Pulmonary artery endothelial cell (primary cell): ENCODE results near the gene PDE4D. TPM values are rescaled to one million over a fixed set of nuclear protein-coding genes. Genes with fewer than 3 reads are reported as not detected.

Experiments
- DNase-seq: peaks from one replicate; pipeline ENCODE4 v3.0.0-alpha.2; 2011; ENCODE audit warnings: low read depth, low spot score
- total RNA-seq: library from RNA; depleted of rRNA; stranded (reverse); fragments of >200 nt; gene quantifications from 2 replicates; pipeline ENCODE4 v1.2.3, GENCODE V29; 2014

Gene PDE4D
- total RNA-seq, 1 donor from 2014 or later: 22.4 TPM

DNA sequence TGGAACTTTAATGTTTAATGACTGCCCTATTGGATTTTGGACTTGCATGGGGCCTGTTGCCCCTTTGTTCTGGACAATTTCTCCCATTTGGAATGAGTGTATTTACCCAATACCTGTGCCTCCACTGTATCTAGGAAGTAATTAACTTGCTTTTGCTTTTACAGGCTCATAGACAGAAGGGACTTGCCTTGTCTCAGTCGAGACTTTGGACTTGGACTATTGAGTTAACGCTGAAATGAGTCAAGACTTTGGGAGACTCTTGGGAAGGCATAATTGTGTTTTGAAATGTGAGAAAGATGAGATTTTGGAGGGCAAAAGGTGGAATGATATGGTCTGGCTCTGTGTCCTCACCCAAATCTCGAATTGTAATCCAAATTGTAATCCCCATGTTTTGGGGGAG, 368.2 kb downstream of the PDE4D start:
- no peak for DNase-seq

DNA sequence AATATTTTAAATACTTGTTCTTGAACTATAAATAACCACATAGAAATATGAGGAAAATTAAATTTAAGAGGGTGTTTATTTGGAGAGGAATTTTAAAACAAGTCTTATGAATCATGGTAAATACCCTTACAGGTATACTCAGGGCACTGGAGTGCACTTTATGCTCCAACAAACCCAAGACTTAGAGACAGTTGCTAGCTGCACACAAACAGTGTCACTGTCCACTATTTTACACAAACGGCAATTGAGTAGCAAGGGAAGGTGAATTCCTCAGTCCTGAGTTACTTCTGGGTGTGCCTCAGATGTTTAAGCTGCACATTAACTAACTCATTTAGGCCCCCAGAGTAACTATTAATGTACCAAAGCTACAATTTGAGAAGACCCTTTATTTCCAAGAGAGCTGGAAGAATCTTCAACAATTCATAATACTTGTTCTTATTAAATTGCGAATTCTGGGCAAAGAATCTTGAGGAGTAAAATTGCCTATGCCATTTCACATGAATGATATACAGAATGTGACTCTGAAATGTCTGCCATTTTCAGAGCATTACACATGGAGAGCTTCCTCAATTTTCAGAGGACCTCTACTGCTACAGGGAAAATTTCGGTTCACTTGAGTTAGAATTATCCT, 371.2 kb downstream of the PDE4D start:
- DNase-seq: no peak

DNA sequence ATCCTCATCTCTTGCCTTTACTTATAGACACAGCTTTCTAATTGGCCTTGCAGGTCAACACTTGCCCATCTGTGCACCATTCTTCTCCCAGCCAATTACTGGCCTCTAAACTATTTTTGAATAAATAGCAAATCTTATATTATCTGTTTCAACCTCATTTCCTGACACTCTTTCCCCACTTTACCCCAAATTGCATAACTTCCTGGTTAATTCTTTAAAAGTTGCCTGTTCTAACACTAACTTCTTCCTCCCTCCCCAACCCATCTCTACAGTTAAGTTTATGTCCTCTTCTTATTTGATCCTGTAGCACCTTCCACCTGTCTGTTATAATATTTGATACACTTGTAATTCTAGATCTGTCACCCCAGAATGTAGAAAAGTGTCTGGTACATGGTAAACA, 372.1 kb downstream of the PDE4D start:
- DNase-seq: no peak

DNA sequence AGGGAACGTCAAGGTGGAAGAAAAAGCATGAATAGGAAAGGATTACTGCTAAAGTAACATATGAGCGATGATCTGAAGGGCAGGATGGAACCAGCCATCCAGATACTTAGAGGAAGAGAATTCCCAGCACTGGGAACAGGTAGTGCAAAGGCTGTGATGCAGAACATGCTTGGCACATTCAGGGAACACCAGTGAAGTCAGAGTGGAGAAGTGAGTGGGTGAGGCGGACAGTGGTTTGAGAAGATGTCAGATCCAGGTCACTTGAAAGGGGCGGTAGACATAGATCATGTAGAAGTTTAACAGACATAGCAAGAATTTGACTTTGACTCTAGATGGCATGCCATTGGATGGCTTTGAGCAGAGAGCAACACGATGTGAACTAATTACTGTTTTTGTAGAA, 374.2 kb downstream of the PDE4D start:
- no peak for DNase-seq

DNA sequence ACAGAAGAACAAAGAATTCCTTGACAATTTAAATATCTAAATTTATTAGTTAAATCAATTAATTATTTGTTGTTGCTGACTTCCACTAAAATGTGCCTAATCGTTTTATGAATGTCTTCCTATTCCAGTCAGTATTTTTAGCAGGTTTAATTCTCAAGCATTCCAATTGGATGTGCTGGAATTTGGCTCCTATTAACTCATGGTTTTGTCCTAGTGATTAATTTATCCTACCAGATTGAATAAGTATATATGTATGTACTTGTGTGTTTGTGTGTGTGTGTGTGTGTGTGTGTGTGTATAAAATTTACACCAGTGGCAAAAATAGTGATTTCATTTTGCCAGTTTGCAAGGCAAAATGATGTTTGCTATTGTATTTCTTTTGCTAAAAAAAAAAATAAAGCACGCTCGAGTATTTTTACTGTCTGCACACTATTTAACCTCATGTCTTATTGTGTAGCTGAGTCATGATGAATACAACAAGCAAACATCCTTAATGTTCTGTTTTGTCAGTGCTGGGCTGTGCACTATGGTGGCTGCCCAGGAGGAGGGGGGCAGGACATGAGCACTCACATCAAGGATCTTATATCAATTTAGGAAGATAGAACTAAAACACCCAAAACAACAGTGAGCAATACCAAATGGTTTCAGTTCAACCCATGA, 375.5 kb downstream of the PDE4D start:
- no peak for DNase-seq

DNA sequence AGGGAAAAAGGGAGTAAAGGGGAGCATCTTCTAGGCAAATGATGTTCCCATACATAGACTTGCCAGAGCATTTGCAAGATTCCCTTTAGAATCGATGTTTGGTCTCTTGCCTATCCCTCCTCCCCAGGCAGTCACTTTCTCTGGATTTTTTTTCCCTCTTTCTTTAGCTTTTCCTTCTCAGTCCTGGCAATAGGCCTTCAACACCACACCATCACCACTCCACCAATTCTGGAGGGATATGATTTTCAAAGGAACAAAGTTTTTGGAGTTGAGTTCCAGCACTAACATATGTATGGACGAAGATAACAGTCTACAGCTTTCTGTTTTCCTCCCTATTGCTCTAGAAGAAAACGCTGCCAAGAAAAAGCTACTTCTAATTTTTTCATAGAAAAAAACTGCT, 377.4 kb downstream of the PDE4D start:
- no peak for DNase-seq

DNA sequence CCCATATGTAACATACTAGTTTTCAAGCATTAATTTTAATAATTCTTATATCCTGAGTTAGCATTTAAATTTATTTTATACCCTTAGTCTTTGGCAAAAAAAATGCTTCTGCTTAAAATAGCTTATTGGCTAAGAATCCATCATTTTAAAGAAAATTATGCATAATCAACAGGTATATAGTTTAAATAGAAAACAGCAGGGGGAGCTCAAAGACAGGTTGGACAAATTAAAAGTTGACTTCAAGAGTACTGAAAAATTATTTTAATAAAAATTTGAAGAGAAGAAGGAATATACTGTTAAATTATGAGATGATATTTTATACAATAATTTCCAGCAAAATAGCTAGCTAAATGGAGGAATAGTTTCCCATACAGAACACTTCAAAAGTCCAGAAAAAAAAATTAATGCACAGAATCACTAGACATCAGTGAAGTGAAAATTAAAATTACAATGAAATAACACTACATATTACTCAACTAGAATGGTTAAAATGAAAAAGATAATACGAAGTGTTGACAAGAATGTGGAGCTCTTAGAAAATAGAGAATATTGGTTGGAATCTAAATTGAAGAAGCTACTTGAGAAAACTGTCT, 387.1 kb downstream of the PDE4D start:
- no peak for DNase-seq

DNA sequence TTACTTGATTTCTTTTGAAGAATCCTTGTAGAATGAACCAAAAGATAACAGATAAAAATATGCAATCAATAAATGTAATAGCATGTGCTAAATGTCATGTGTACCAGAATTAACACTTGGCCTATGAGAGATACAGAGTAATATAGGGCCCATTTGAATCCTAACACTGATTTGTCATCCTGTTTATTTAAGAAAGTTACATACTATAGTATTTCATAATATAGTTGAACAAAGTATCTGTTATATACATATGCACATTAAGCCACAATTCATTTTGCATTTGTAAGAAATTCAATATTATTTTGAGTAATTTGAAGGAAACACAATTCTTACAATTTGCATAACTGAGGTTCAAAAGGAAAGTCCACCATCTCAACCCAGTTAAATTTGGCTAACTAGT, 389.5 kb downstream of the PDE4D start:
- DNase-seq: no peak

DNA sequence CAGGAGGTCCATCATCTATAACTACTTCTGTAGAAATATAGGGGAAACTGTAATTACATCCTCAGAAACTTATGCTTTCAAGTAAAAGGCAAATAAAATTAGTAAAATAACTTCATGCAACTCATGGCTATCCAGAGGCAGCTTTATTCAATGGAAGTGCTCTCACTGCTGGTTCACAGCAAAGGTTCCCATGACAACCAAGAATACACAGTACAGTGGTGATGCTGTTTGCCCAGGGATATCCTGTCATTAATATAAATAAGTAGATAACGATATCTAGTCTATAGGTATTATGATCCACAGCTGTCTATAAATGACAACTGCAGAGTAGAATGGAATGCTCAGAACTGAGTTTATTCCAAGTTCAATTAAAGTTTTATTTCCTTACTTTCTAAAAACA, 390.3 kb downstream of the PDE4D start:
- DNase-seq: no peak

DNA sequence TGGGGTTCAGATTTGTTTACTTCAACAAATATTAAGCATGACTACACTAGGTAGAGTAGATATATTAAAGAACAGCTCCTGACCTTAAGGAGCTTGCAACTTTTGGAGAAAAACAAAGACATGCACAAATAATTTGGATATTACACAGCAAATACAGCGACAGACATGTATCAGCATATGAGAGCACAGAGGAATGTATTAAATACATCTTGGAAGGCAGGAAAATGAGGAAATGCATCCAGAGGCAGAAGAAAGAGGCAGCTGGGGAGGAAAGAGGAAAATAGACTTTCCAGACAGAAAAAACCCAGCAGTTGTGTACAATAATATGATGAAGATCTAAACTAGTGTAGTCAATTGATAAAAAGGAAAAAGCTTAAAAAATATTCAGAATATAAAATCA, 392.2 kb downstream of the PDE4D start:
- no peak for DNase-seq

DNA sequence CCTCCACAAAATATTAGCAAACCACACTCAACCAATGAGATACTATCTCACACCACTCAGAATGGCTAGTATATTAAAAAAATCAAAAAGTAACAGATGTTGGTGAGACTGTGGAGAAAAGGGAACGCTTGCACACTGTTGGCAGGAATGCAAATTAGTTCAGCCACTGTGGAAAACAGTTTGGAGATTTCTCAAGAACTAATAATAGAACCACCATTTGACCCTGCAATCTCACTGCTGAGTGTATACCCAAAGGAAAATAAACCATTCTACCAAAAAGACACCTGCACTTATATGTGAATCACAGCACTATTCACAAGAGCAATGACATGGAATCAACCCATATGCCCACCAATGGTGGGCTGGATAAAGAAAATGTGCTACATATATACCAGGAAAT, 393.5 kb downstream of the PDE4D start:
- no peak for DNase-seq

DNA sequence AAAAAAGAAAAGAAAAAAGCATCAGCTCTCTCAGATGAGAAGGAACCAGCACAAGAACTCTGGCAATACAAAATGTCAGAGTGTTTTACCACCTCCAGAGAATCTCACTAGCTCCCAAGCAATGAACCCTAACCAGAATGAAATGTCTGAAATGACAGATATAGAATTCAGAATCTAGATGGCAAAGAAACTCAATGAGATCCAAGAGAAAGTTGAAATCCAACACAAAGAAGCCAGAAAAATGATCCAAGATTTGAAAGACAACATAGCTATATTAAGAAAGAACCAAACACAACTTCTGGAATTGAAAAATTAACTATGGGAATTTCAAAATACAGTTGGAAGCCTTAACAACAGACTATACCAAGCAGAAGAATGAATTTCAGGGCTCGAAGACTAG, 396.3 kb downstream of the PDE4D start:
- no peak for DNase-seq

DNA sequence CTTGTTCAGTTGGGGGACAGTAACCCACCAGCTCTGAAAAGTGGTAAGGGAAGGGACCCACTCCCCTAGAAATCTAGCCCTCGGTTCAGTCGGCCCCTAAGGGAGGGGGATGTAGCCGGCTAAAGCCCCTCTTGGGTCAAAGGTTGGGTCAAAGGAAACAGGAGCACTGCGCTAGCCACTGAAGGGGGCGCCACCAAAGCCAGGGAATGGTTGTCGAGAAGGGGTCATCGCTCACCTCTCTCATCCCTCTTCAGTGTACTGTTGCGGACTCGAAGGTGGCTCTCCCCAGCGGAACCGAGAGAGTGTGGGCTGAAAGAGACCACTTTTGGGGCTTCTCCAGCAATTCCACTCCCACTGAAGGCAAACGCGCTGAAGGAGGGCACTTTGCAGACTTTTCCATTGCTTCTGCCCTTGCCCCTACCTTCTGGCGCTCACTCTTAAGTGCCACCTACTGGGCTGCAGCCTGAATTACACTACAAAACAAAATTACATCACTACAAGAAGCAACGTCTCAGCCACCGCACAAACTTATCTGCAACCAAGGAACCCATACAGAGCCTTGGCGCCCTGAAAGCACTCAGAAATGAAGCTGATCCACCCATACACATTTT, 396.9 kb downstream of the PDE4D start:
- DNase-seq: no peak

DNA sequence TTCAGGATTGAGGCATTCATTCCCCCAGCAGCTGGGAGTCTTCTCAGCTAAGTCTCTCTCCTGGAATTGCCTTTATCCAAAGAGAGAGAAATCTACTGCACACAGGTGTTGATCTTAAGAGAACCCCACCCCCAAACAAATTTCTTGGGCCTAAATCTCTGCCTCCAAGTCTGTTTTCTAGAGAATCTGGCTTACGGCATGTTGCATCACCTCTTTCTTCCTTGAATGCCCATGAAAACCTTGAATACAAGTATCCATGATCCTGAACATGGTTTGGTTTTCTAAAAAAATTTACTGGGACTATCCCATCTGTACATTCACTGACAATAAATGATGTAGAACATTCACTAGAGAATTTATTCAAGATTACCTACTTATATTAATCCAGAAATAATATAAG, 401.6 kb downstream of the PDE4D start:
- no peak for DNase-seq

DNA sequence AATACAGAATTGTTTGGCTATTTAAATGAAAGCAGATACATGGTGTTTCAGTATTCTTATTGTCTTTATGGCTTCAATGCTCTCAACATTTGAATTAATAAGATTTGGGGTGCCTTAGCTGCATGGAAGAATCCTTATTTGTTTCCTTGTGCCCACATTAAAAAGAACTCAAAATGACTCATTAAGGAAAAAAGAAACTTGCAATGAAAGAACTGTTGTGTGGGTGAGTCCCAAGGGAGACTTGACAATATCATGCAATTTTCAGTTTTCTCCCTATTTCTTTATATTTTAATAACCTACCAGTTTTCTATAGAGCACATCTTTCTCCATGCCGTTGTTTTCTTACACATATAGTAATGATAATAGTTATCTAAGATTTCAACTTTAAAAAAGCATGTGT, 404.0 kb downstream of the PDE4D start:
- no peak for DNase-seq

DNA sequence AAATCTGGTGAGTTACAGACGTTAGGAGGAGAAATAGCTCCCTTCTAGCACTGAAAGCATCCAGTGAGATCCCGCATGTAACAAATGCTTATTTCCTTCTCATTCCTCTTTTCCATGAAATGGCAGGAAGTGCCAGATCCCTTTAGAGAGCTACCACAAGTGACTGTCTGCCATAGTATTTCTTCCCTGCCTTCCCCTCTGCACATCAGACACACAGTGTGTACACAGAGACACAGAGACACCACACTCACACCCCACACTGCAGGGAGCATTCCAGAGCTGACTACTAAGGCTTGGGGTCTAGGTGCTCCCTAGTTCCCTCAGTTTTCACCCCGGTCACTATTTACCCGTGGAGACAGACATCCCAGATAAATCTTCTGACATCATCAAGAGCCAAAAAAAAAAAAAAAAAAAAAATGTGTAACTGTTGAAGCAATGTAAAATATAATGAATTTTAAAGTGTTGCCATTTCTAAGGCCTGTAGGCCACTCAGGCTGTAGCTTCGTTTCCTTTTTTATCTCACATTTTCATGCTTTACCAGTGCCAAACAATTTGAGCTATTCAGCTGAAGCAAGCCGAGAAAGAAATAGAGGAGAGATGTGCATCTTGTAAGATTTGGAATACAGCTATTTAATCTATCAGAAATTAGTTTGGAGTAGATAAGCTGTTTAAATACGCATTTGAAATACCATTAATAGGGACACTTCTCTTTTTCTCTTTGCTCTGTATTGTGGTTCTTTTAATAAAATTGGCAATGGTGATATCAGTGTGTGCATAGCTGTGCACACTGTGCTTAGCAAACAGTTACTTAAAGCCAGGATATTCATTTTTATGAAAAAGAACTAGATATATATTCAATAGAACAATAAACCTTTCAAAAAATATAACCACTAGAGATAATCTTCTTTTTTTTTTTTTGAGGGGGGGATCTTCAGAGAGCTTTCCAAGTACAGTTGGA, 405.5 kb downstream of the PDE4D start:
- DNase-seq: no peak

DNA sequence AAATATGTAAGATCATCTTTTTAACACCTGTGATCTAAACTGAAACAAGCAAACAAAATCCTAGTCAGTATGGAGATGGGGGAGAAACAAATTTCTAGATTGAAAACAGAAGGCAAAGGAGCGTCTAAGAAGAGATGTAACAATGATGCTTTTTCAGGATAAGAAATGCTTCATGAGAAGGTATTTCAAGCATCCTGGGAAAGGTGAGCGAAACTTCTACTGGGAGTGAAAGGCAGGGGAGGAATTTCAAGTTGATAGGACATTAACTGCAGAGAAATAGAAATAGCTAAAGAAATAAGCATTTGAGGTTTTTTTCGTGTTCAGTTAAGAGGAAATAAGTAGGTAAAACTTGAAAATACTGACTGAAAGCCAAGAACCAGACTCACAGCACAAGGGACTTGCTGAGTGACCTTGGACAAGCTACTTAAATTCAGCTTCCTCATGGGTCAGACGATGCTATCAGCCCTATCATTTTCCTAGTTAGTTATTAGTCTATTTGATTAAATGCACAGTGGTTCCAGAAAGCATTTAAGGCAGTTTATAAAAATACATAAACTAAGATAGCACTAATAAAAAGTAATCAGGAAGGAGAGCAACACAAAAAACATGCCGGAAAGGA, 406.3 kb downstream of the PDE4D start:
- no peak for DNase-seq

DNA sequence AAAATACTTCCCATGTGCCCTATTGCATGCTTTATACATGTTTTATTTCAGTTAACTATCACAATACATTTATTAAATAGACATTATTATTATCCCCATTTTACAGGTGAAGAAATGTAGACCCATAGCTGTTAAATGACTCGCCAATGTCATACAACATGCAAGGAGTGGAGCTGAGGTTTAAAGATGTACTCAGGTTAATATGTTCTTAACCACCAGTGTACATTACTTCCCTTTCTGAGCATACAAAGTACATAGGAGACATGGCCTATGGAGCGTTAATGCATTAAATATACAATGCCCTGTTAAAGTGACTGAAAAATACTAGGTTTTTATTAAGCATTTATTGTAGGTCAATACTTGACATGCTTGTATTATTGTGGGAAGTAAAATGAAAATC, 407.0 kb downstream of the PDE4D start:
- no peak for DNase-seq

DNA sequence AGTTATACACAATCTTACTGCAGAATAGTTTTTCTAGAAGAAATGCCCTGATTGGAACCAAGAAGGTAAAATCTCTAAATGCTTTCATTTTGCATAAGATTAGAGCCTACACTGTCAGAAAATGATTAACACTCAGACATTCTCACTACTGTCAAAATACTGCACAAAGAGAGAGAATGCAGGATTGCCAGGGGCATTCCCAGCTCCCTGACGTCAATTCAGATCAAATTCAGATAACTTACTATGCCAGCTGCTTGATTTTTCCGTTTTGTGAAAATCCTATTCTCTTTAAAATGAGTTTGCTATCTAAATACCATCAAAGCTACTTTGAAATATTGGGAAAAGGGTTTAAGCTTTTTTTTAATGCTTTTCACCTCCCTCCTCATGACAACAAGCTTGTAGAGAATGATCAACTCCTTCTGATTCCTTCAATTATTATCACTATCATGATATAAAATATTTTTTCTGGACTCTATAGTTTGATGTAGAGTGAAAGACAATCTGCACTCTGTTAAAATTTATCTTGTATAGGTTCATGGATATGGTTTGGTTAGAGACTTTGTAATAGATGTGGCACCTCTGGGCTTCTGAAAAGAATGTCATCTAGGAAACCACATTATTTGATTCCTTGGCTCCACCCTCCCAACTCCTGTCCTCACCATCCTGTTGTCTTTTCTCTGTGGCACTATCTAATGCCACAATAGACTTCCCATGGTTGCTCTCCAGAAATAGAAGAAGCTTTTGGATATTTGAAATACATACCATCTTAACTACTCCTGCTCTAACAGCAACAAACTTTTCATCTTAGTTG, 407.7 kb downstream of the PDE4D start:
- DNase-seq: peak; percentile 20

DNA sequence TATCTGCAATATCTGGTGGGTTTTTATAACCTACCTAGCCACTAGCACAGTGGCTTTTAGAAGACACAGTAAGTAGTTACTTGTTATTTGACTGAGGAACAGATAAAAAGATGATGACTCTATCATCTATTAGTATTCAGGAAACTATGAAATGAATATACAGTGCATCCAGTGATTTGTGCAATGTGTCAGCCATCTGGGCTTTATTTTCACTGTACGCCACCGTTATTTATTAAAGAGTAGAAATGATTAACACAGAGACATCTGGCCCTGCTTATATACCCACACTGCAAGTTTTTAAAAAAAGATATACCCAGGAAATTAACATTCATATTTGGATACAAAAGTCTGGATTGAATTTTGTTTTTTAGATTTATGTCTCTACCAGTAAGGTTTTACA, 408.4 kb downstream of the PDE4D start:
- no peak for DNase-seq
